HepG2 (cell line): ENCODE data around the gene PEAK3. TPM values are rescaled to one million over a fixed set of nuclear protein-coding genes. Genes with fewer than 3 reads are reported as not detected.

ENCODE experiments used
- AGO1 ChIP-seq: fragments of 200-400 bp; formaldehyde crosslinking; IDR thresholded peaks from 2 replicates; pipeline ENCODE4 v1.6.1; 2017; ENCODE audit warnings: mild to moderate bottlenecking, low read depth, low read length, moderate library complexity; ENCODE audit not compliant: poor library complexity, severe bottlenecking
- ARID5B ChIP-seq: IDR thresholded peaks from 2 replicates; pipeline ENCODE4 v1.4.0; 2020; ENCODE audit warnings: mild to moderate bottlenecking, missing genetic modification reagents
- BCLAF1 ChIP-seq: fragments of 450-650 bp; IDR thresholded peaks from 2 replicates; pipeline ENCODE4 v1.6.1; 2017; ENCODE audit warnings: mild to moderate bottlenecking
- CC2D1A ChIP-seq: sonication (generic); formaldehyde crosslinking; IDR thresholded peaks from 2 replicates; pipeline ENCODE4 v1.8.1; 2023; ENCODE audit warnings: mild to moderate bottlenecking, missing genetic modification reagents
- MYPOP ChIP-seq: sonication (generic); formaldehyde crosslinking; IDR thresholded peaks from 2 replicates; pipeline ENCODE4 v1.8.1; 2023; ENCODE audit warnings: mild to moderate bottlenecking, moderate library complexity, missing genetic modification reagents
- PRPF4 ChIP-seq: fragments of 200-400 bp; formaldehyde crosslinking; IDR thresholded peaks from 2 replicates; pipeline ENCODE4 v1.6.1; 2016; ENCODE audit warnings: low read length, low read depth; ENCODE audit not compliant: poor library complexity, severe bottlenecking
- SP5 ChIP-seq: IDR thresholded peaks from 2 replicates; pipeline ENCODE4 v1.6.1; 2016; ENCODE audit warnings: low read depth, borderline replicate concordance
- TFE3 ChIP-seq: IDR thresholded peaks from 2 replicates; pipeline ENCODE4 v1.6.1; 2016
- ZBTB33 ChIP-seq: sonication (generic); formaldehyde crosslinking; IDR thresholded peaks from 2 replicates; pipeline ENCODE4 v1.4.0; 2020; ENCODE audit warnings: missing genetic modification reagents
- ZNF18 ChIP-seq: sonication (generic); formaldehyde crosslinking; IDR thresholded peaks from 2 replicates; pipeline ENCODE4 v1.8.0; 2022; ENCODE audit warnings: mild to moderate bottlenecking, missing genetic modification reagents; ENCODE audit not compliant: insufficient replicate concordance
- ZNF225 ChIP-seq: sonication (generic); formaldehyde crosslinking; IDR thresholded peaks from 2 replicates; pipeline ENCODE4 v1.4.0; 2020; ENCODE audit warnings: mild to moderate bottlenecking, missing genetic modification reagents
- ZNF605 ChIP-seq: sonication (generic); formaldehyde crosslinking; IDR thresholded peaks from 2 replicates; pipeline ENCODE4 v1.8.0; 2022; ENCODE audit warnings: mild to moderate bottlenecking, missing genetic modification reagents
- ZNF607 ChIP-seq: sonication (generic); formaldehyde crosslinking; IDR thresholded peaks from 2 replicates; pipeline ENCODE4 v1.5.1; 2020; ENCODE audit warnings: missing genetic modification reagents, mild to moderate bottlenecking, borderline replicate concordance
- ZNF839 ChIP-seq: sonication (generic); formaldehyde crosslinking; IDR thresholded peaks from 2 replicates; pipeline ENCODE4 v1.4.0; 2020; ENCODE audit warnings: missing genetic modification reagents, mild to moderate bottlenecking, borderline replicate concordance
- polyA plus RNA-seq, 8 experiments: library from polyadenylated mRNA; depleted of rRNA in 3 of 8; stranded (reverse) in 7 of 8; unstranded in 1 of 8; fragments of >200 nt; fragmentation: Illumina TruSeq in 4 of 8; extraction: Trizol in 4 of 8; gene quantifications; 2 replicates each; pipeline versions ENCODE4 v1.2.1 to v1.2.3, GENCODE V29; 2011 to 2016; ENCODE audit warnings: low read depth in 4 of 8, missing spikeins in 1 of 8, mixed read lengths in 1 of 8; ENCODE audit not compliant: insufficient read depth in 1 of 8
- total RNA-seq, 5 experiments: library from RNA; depleted of rRNA; stranded (reverse); fragments of >200 nt; fragmentation: Illumina TruSeq; extraction: Trizol; gene quantifications; 2 replicates each; pipeline ENCODE4 v1.2.3, GENCODE V29; 2016; ENCODE audit warnings: low read depth in 1 of 5

The PEAK3 gene
- total and polyA plus RNA-seq, 2 of the 13 experiments (the other 11 are each of a cell fraction or from before 2014, with no cell fraction given): not detected

GRCh38 chr19:2232286-2233151 is 49.5 kb downstream of the PEAK3 start (continued):
- TF ChIP-seq BCLAF1 (no peak), AGO1 (peak; percentile 81), CC2D1A (CRISPR knock-in tag) (no peak), ZNF839 (CRISPR knock-in tag) (no peak), SP5 (CRISPR knock-in tag) (no peak), TFE3 (CRISPR knock-in tag) (no peak), PRPF4 (peak; percentile 28), ZNF607 (CRISPR knock-in tag) (0 out of 2 replicates have a peak, but pooled peaks have one; percentile 35), ZNF225 (CRISPR knock-in tag) (no peak), ZNF605 (CRISPR knock-in tag) (0 out of 2 replicates have a peak, but pooled peaks have one; percentile 24), MYPOP (CRISPR knock-in tag) (no peak), ZBTB33 (CRISPR knock-in tag) (no peak), ARID5B (no peak), ZNF18 (CRISPR knock-in tag) (no peak)
